WI38 (cell line): ENCODE results near the gene ADAM10.

Source experiments
- H3K4me3 ChIP-seq: 2 replicates; pipeline ENCODE4 v1.5.1; 2011; ENCODE audit warnings: low read depth, mild to moderate bottlenecking, control low read depth, low read length
- CTCF ChIP-seq: IDR thresholded peaks from 2 replicates; pipeline ENCODE4 v1.5.1; 2012; ENCODE audit warnings: low read depth, mild to moderate bottlenecking, control low read depth, low read length

Gene ADAM10

GRCh38 chr15:58547628-58548307, 201.7 kb downstream of the ADAM10 start:
- H3K4me3 ChIP-seq, result no peak overlapping the region
- TF ChIP-seq CTCF, result no peak

GRCh38 chr15:58546635-58547627, 202.6 kb downstream of the ADAM10 start:
- no peak for TF ChIP-seq CTCF
- H3K4me3 ChIP-seq, result no peak overlapping the region

- no peak overlapping the region for H3K4me3 ChIP-seq
- no peak for TF ChIP-seq CTCF
Observed at GRCh38 chr15:58546066-58546591, 203.4 kb downstream of the ADAM10 start.

GRCh38 chr15:58545307-58546065, 204.0 kb downstream of the ADAM10 start:
- no peak overlapping the region for H3K4me3 ChIP-seq
- TF ChIP-seq CTCF, result no peak

- no peak for TF ChIP-seq CTCF
- no peak overlapping the region for H3K4me3 ChIP-seq
Observed at GRCh38 chr15:58544756-58545155, 204.8 kb downstream of the ADAM10 start.

- TF ChIP-seq CTCF, result no peak
- H3K4me3 ChIP-seq, result no peak overlapping the region
Observed at GRCh38 chr15:58543664-58544335, 205.7 kb downstream of the ADAM10 start.
